Caki2 (cell line): ENCODE results near the gene HOGA1. TPM values are rescaled to one million over a fixed set of nuclear protein-coding genes. Genes with fewer than 3 reads are reported as not detected.
A peak's percentile ranks its signal among the peaks of the same experiment; 100 is the strongest.

Experiments
- DNase-seq: peaks from one replicate; pipeline ENCODE4 v3.0.0-alpha.2; 2015; ENCODE audit warnings: low read depth
- in situ Hi-C: cut with HindIII; loops from 2 replicates; pipeline ENCODE4 v1.10.0; 2016; ENCODE audit warnings: low sequenced_read_pairs, low pct_unique_long_range_greater_than_20kb, mixed read lengths
- total RNA-seq: library from RNA; depleted of rRNA; stranded (reverse); fragments of >200 nt; shearing (Covaris generic); gene quantifications from 2 replicates; pipeline ENCODE4 v1.2.3, GENCODE V29; 2014; ENCODE audit warnings: low replicate concordance

Gene HOGA1
- total RNA-seq, 1 experiment from 2014 or later, result 91.3 TPM

DNA sequence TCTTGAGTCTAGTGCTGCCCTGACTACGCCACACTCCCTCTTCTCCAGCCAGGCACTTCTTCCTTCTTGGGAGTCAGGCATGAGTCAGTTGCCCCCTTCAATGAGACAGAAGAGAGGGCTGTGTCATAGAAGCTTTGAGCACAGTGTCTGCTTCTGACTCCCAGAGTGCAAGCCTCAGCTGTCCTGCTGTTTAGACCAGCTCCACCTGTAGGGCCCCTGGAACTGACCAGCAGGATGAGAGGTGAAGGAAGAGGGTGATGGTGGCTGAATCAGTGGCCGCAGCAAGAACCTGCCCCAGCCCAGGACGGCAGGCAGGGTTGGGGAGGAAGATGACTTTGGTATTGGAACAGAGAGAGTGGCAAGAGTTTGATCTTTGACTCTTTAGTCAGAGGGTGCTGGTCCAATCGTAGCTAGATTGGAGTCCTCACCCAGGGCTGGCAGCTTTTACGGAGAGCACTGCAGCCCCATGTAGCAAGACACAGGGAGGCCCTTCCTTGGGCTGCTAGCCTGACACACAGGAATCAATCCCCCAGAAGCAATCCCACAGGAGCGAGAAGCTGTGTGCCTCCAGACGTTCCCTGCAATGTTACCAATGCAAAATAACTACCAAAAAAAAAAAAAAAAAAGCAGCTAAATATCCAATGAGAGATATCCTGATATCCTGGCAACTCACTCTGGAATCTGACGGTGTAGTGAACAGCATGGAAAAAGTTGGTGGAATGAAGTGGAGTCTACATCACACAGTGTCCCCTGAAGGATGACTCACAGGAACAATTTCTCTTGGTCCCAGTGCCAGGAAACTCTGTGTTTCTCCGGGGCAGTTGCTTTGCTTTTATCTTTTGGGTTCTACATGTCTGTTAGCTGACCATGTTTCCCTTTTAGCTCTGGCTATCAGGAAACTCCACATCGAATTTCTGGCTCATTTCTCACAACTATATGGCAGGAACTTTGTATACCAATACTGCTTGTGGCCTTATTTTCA, 12.2 kb downstream of the HOGA1 start:
- in situ Hi-C loops, result no loop called here
- DNase-seq, result peak; percentile 85

- in situ Hi-C loops, result no loop called here
- DNase-seq, result peak; percentile 41
Measured at GRCh38 chr10:97597778-97598177, 13.6 kb downstream of the HOGA1 start.

DNA sequence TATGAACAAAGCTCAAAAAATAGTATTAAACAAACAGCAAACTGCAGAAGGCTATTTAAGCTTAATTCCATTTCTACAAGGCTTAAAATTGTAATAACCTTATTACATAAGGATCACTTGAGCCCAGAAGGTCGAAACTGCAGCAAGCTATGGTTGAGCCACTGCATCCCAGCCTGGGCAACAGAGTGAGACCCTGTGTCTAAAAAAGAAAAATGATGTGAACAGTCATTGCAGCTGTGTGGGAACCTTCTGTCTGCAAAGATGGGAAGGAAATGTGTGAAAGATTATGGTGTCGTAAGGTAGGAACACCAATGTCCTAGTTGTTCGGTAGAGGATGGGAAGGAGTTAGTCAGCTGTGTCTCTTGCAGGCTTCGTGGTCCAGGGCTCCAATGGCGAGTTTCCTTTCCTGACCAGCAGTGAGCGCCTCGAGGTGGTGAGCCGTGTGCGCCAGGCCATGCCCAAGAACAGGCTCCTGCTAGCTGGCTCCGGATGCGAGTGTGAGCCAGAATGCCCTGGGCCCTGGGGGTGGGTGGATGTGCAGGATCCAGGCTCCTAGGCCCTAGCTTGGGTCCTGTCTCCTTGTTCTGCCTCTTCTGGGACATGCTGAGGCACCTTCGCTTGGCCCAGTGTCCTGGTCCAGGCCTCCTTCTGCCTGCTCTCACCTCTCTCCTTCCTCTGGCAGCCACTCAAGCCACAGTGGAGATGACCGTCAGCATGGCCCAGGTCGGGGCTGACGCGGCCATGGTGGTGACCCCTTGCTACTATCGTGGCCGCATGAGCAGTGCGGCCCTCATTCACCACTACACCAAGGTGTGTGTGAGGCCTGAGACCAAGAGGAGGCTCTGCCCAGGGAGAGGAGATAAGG, 14.4 kb downstream of the HOGA1 start:
- in situ Hi-C loops, result no loop called here
- no peak for DNase-seq

GRCh38 chr10:97599272-97599619, 15.1 kb downstream of the HOGA1 start:
- no peak for DNase-seq
- in situ Hi-C loops, result no loop called here

DNA sequence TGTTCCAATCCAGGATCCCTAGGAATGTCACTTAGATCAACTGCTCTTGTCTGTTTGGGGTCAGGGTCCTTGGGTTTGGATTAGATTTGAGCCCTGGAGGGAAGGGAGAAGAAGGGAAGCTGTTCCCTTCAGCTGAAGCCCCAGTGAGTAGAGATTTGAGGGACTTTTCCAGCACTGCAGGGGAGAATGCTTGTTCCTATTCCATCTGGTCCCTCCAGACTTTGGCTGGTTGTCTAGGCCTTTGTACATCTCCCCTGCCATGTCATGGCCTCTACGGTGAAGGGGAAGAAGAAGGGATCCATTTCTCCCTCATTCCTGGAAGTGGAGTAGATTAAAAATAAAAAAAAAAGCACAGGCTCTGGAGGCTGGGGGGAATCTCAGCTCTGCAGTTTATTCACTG, 16.4 kb downstream of the HOGA1 start:
- no peak for DNase-seq
- in situ Hi-C loops, result no loop called here

DNA sequence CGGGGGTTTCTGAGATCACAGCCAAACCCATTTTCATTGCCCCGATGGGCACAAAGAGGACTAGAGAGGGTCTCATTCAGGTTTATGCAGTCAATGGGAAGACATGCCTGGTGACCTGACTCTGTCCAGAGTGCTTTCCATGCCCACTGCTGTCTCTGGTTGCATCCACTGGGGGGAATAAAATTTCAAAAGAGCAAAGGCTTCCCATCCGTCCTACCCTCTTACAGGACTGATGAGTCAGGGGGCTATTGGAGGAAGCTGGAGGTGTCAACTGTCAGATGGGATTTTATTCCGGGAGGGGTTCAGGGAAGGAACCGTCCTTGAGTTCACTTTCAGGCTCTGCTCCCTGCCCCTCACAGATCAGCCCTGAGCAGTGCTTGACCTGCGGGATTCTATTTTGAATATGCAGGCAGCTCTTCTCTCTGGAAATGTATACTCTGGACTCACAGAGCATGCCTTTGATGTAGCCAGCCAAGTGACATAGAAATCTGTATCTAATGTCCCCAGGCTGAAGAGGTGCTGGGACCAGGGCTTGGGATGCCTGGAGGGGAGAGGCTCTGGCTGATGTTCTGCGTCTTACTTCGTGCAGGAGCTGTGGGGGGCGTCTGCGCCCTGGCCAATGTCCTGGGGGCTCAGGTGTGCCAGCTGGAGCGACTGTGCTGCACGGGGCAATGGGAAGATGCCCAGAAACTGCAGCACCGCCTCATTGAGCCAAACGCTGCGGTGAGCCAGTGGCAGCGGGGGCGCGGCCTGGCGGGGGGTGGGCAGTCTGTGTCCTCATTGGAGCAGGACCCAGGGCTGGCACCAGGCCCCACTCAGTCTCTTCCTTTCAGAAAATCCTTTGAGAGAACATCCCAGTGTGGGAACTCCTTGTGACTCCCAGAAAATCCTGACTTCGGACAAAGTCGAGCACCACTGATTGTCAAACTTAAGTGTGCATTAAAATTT, 17.4 kb downstream of the HOGA1 start:
- no peak for DNase-seq
- in situ Hi-C loops, result no loop called here

- no peak for DNase-seq
Measured at GRCh38 chr10:97607095-97607636, 23.0 kb downstream of the HOGA1 start.

GRCh38 chr10:97608991-97609561, 24.9 kb downstream of the HOGA1 start:
- in situ Hi-C loops, result no loop called here
- DNase-seq, result no peak

More at GRCh38 chr10:97607095-97607636, 23.0 kb downstream of the HOGA1 start:
- in situ Hi-C loops, result no loop called here

- no peak for DNase-seq
- in situ Hi-C loops, result no loop called here
Measured at GRCh38 chr10:97611473-97611872, 27.3 kb downstream of the HOGA1 start.

GRCh38 chr10:97612386-97612785, 28.2 kb downstream of the HOGA1 start:
- peak; percentile 47 for DNase-seq
- in situ Hi-C loops, result no loop called here

- in situ Hi-C loops, result no loop called here
- DNase-seq, result no peak
Measured at GRCh38 chr10:97618285-97618684, 34.1 kb downstream of the HOGA1 start.

DNA sequence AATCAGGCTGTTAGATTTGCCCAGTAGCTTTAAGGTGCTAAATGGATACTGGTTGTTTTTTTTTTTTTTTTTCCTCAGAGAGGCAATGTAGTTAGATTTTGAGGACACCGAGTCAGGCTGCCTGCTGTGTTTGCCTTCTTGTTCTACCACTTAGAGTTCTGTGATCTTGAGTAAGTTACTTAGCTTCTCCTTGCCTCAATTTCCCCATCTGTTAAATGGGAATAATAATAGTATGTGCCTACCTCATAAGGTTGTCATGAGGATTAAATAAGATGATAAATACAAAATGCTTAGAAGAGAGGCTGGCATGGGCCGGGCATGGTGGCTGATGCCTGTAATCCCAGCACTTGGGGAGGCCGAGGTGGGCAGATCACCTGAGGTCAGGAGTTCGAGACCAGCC, 34.5 kb downstream of the HOGA1 start:
- in situ Hi-C loops, result no loop called here
- DNase-seq, result no peak

GRCh38 chr10:97623277-97623676, 39.1 kb downstream of the HOGA1 start:
- DNase-seq, result no peak
- in situ Hi-C loops, result no loop called here

GRCh38 chr10:97627731-97628130, 43.5 kb downstream of the HOGA1 start:
- in situ Hi-C loops, result no loop called here
- DNase-seq, result no peak

- in situ Hi-C loops, result no loop called here
- no peak for DNase-seq
Measured at GRCh38 chr10:97628228-97628627, 44.0 kb downstream of the HOGA1 start.

DNA sequence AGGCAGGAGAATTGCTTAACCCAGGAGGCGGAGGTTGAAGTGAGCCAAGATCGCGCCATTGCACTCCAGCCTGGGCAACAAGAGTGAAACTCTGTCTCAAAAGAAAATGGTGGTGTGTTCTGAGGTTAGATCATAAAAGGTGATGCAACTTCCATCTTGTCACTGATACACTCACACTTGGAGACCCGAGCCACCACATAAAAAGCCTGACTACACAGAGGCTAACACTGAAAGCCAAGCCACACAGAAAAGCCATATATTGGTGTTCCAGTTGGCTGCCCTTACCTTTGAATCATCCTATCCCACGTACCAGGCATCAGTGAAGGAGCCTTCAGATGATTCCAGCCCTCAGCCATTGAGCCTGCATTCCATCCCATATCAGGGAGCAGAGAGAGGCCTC, 45.1 kb downstream of the HOGA1 start:
- DNase-seq, result peak; percentile 42
- in situ Hi-C loops, result no loop called here

GRCh38 chr10:97631098-97631497, 46.9 kb downstream of the HOGA1 start:
- in situ Hi-C loops, result no loop called here
- no peak for DNase-seq
